Central memory CD4-positive, alpha-beta T cell (primary cell): Measurements from ENCODE around the gene TMEM178B.
"Not testable (repeated sequence)": the region's sequence is repeated elsewhere in the genome, so short reads cannot be mapped to it uniquely, and the experiment has no call there.

Experiments used
- DNase-seq: peaks from one replicate; pipeline ENCODE4 v3.0.0; 2022

The TMEM178B gene

GRCh38 chr7:141144921-141145629 is 71.2 kb downstream of the TMEM178B start:
- no peak for DNase-seq

- DNase-seq = no peak
Measured at GRCh38 chr7:141145630-141145982, 71.7 kb downstream of the TMEM178B start.

GRCh38 chr7:141147482-141147881 is 73.6 kb downstream of the TMEM178B start:
- no peak for DNase-seq

- no peak for DNase-seq
Measured at GRCh38 chr7:141150465-141150864, 76.6 kb downstream of the TMEM178B start.

- no peak for DNase-seq
Measured at GRCh38 chr7:141151746-141152145, 77.9 kb downstream of the TMEM178B start.

GRCh38 chr7:141153231-141153630 is 79.4 kb downstream of the TMEM178B start:
- no peak for DNase-seq

- DNase-seq = no peak
Measured at GRCh38 chr7:141154131-141154732, 80.4 kb downstream of the TMEM178B start.

GRCh38 chr7:141156407-141156806 is 82.5 kb downstream of the TMEM178B start:
- no peak for DNase-seq

- no peak for DNase-seq
Measured at GRCh38 chr7:141157138-141157765, 83.4 kb downstream of the TMEM178B start.

GRCh38 chr7:141158561-141158960 is 84.7 kb downstream of the TMEM178B start:
- no peak for DNase-seq

GRCh38 chr7:141160246-141160860 is 86.5 kb downstream of the TMEM178B start:
- no peak for DNase-seq

GRCh38 chr7:141161550-141162535 is 88.0 kb downstream of the TMEM178B start:
- no peak for DNase-seq

- no peak for DNase-seq
Measured at GRCh38 chr7:141165521-141165920, 91.7 kb downstream of the TMEM178B start.

- no peak for DNase-seq
Measured at GRCh38 chr7:141166926-141167325, 93.1 kb downstream of the TMEM178B start.

- DNase-seq = no peak
Measured at GRCh38 chr7:141167381-141167964, 93.6 kb downstream of the TMEM178B start.

- DNase-seq = not testable (repeated sequence)
Measured at GRCh38 chr7:141169157-141169556, 95.3 kb downstream of the TMEM178B start.

GRCh38 chr7:141175728-141176127 is 101.9 kb downstream of the TMEM178B start:
- DNase-seq = not testable (repeated sequence)

- not testable (repeated sequence) for DNase-seq
Measured at GRCh38 chr7:141177120-141177519, 103.3 kb downstream of the TMEM178B start.

GRCh38 chr7:141178486-141179135 is 104.7 kb downstream of the TMEM178B start:
- DNase-seq = no peak

- no peak for DNase-seq
Measured at GRCh38 chr7:141181812-141182211, 107.9 kb downstream of the TMEM178B start.

- no peak for DNase-seq
Measured at GRCh38 chr7:141184532-141185190, 110.8 kb downstream of the TMEM178B start.
